Neural cell (in vitro differentiated cells): ENCODE measurements around the gene ICOSLG. TPM values are rescaled to one million over a fixed set of nuclear protein-coding genes. Genes with fewer than 3 reads are reported as not detected.
"Not testable (repeated sequence)": the region's sequence is repeated elsewhere in the genome, so short reads cannot be mapped to it uniquely, and the experiment has no call there.

Experiments
- H2AFZ ChIP-seq: fragments of 200-600, 300-800 bp; sonication (generic), shearing (Covaris generic); 2 replicates; pipeline ENCODE4 v1.6.0; 2014; ENCODE audit warnings: low read depth, mild to moderate bottlenecking, antibody characterized with exemption, low read length, moderate library complexity
- H3F3A ChIP-seq: fragments of 200-600 bp; shearing (Covaris generic); 2 replicates; pipeline ENCODE4 v1.6.1; 2016; ENCODE audit warnings: mild to moderate bottlenecking, moderate library complexity, mixed read lengths, antibody characterized with exemption, low read length; ENCODE audit not compliant: insufficient read depth, poor library complexity, severe bottlenecking
- H3K27ac ChIP-seq: fragments of 200-600, 300-800 bp; sonication (generic), shearing (Covaris generic); 2 replicates; pipeline ENCODE4 v1.5.1; 2014; ENCODE audit warnings: mild to moderate bottlenecking, low read length, moderate library complexity
- H3K27me3 ChIP-seq: fragments of 300-800, 200-600 bp; sonication (generic), shearing (Covaris generic); 2 replicates; pipeline ENCODE4 v1.6.0; 2014; ENCODE audit warnings: mild to moderate bottlenecking, low read depth, low read length, moderate library complexity; ENCODE audit not compliant: insufficient read depth
- H3K36me3 ChIP-seq: fragments of 300-800, 200-600 bp; sonication (generic), shearing (Covaris generic); 2 replicates; pipeline ENCODE4 v1.5.1; 2014; ENCODE audit warnings: mild to moderate bottlenecking, antibody characterized with exemption, low read length, moderate library complexity; ENCODE audit not compliant: insufficient read depth
- H3K4me2 ChIP-seq: fragments of 300-800, 200-600 bp; sonication (generic), shearing (Covaris generic); 2 replicates; pipeline ENCODE4 v1.6.0; 2014; ENCODE audit warnings: mild to moderate bottlenecking, low read length
- H3K4me3 ChIP-seq: fragments of 300-800, 200-600 bp; sonication (generic), shearing (Covaris generic); 2 replicates; pipeline ENCODE4 v1.5.1; 2014; ENCODE audit warnings: mild to moderate bottlenecking, low read length, moderate library complexity
- H3K79me2 ChIP-seq: fragments of 200-600 bp; shearing (Covaris generic); replicated peaks from 2 replicates; pipeline ENCODE4 v1.6.0; 2014; ENCODE audit warnings: mild to moderate bottlenecking, low read length, moderate library complexity; ENCODE audit not compliant: insufficient read depth
- H3K9ac ChIP-seq: fragments of 300-800, 200-600 bp; sonication (generic), shearing (Covaris generic); 2 replicates; pipeline ENCODE4 v1.6.1; 2016; ENCODE audit warnings: mild to moderate bottlenecking, low read length, mixed read lengths
- H3K9me2 ChIP-seq: fragments of 200-600 bp; shearing (Covaris generic); 2 replicates; pipeline ENCODE4 v1.6.1; 2016; ENCODE audit warnings: mild to moderate bottlenecking, low read length, mixed read lengths; ENCODE audit not compliant: insufficient read depth
- H3K9me3 ChIP-seq: fragments of 200-600, 300-800 bp; sonication (generic), shearing (Covaris generic); 2 replicates; pipeline ENCODE4 v1.6.1; 2016; ENCODE audit warnings: mild to moderate bottlenecking, mixed run types, low read length, moderate library complexity, mixed read lengths
- H4K20me1 ChIP-seq: fragments of 200-600 bp; shearing (Covaris generic); 2 replicates; pipeline ENCODE4 v1.6.1; 2016; ENCODE audit warnings: mild to moderate bottlenecking, mixed run types; ENCODE audit not compliant: insufficient read depth
- polyA plus RNA-seq: library from polyadenylated mRNA; depleted of rRNA; stranded (reverse); fragments of >200 nt; gene quantifications from 2 replicates; pipeline ENCODE4 v1.2.3, GENCODE V29; 2014

ICOSLG gene
- polyA plus RNA-seq, 1 donor from 2014 or later, result not detected

GRCh38 chr21:44243980-44244379, 3.2 kb upstream of the ICOSLG start:
- H4K20me1 ChIP-seq, H3K9me3 ChIP-seq, H3K4me2 ChIP-seq, H3K36me3 ChIP-seq, H3K4me3 ChIP-seq, H3K79me2 ChIP-seq, H3K27ac ChIP-seq, H3K9me2 ChIP-seq, H3F3A ChIP-seq, H2AFZ ChIP-seq, H3K27me3 ChIP-seq, H3K9ac ChIP-seq: not testable (repeated sequence)

DNA sequence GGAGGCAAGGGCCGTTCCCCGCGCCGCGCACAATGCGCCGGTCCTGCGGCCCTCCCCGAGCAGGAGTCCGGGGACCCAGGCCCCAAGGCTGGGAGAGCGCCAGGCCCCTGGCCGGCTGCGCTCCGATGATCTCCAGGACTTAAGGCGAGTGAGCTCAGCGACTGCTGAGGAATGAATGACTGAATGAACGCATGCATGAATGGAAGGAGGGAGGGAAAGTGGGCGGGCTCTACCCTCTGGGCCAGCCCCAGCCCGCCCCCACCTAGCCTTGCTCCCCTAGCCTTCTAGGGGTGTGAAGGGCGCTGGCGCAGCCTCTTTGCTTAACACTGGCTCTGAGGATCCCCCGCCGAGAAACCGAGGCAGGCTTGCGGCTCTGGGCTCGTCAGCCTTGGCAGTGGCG, 538 bp upstream of the ICOSLG start:
- H2AFZ ChIP-seq, H3F3A ChIP-seq, H3K36me3 ChIP-seq, H4K20me1 ChIP-seq, H3K4me3 ChIP-seq, H3K27ac ChIP-seq, H3K9me3 ChIP-seq, H3K79me2 ChIP-seq, H3K4me2 ChIP-seq, H3K9me2 ChIP-seq, H3K27me3 ChIP-seq, H3K9ac ChIP-seq: not testable (repeated sequence)

DNA sequence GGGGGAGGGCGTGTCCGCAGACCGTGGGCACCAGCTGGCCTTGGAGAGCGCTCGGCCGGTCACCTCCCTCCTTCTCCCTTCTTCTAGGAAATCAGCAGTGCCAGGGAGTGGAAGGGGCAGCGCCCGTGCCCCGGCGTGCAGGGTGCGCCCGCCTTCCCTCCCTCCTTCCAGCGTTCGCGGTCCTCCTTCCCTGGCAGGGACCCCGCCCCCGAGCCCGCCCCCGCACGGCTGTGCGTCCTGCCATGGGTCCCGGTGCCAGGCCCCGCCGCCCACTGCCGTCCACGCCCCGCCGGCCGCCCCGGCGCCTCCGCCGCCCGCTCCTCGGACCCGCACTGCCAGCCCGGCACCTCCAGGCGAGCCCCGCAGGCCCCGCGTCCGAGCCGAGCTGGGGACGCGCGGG, 390 bp downstream of the ICOSLG start:
- not testable (repeated sequence) for H3K9me2 ChIP-seq, H4K20me1 ChIP-seq, H3K27ac ChIP-seq, H3K36me3 ChIP-seq, H3K9ac ChIP-seq, H3K9me3 ChIP-seq, H3K4me3 ChIP-seq, H3K27me3 ChIP-seq, H3F3A ChIP-seq, H2AFZ ChIP-seq, H3K4me2 ChIP-seq, H3K79me2 ChIP-seq

DNA sequence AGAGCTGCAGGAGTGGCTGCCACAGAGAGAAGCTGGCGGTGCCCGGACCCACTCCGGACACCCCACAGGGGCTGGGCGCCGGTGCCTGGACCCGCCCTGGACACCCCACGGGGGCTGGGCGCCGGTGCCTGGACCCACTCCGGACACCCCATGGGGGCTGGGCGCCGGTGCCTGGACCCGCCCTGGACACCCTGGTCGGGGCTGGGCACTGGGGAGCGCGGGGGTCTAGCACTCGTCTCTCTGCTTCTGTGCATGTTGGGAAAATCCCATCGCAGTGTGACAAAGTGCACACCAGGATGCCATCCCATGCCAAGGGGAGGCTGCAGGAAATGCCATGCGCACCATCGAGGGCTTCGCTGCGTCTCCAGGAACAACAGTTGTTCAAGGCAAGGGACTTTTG, 11.2 kb downstream of the ICOSLG start:
- H3K9me3 ChIP-seq, H3F3A ChIP-seq, H3K36me3 ChIP-seq, H3K9me2 ChIP-seq, H2AFZ ChIP-seq, H3K4me2 ChIP-seq, H3K27me3 ChIP-seq, H3K27ac ChIP-seq, H4K20me1 ChIP-seq, H3K9ac ChIP-seq, H3K4me3 ChIP-seq, H3K79me2 ChIP-seq: not testable (repeated sequence)

GRCh38 chr21:44228109-44228508, 12.6 kb downstream of the ICOSLG start:
- not testable (repeated sequence) for H2AFZ ChIP-seq, H3K9ac ChIP-seq, H3K9me3 ChIP-seq, H3K79me2 ChIP-seq, H3K27me3 ChIP-seq, H3K9me2 ChIP-seq, H4K20me1 ChIP-seq, H3K4me3 ChIP-seq, H3K36me3 ChIP-seq, H3K4me2 ChIP-seq, H3F3A ChIP-seq, H3K27ac ChIP-seq

GRCh38 chr21:44227614-44228013, 13.1 kb downstream of the ICOSLG start:
- H3K9ac ChIP-seq, H3K9me2 ChIP-seq, H3K4me2 ChIP-seq, H3K27ac ChIP-seq, H3K9me3 ChIP-seq, H3K27me3 ChIP-seq, H3K4me3 ChIP-seq, H3K36me3 ChIP-seq, H3F3A ChIP-seq, H3K79me2 ChIP-seq, H2AFZ ChIP-seq, H4K20me1 ChIP-seq: not testable (repeated sequence)

- H3F3A ChIP-seq, H4K20me1 ChIP-seq, H3K36me3 ChIP-seq, H3K27me3 ChIP-seq, H3K9ac ChIP-seq, H2AFZ ChIP-seq, H3K4me3 ChIP-seq, H3K27ac ChIP-seq, H3K9me2 ChIP-seq, H3K4me2 ChIP-seq, H3K9me3 ChIP-seq, H3K79me2 ChIP-seq: not testable (repeated sequence)
These were observed 15.1 kb downstream of the ICOSLG start for GRCh38 chr21:44225605-44226004.

GRCh38 chr21:44223334-44223733, 17.4 kb downstream of the ICOSLG start:
- H2AFZ ChIP-seq, H3K4me3 ChIP-seq, H3K4me2 ChIP-seq, H3K27me3 ChIP-seq, H3K36me3 ChIP-seq, H3K9me2 ChIP-seq, H3K9me3 ChIP-seq, H3K27ac ChIP-seq, H3K9ac ChIP-seq, H3F3A ChIP-seq, H3K79me2 ChIP-seq, H4K20me1 ChIP-seq: not testable (repeated sequence)
